Natural killer cell (primary cell): ENCODE measurements around the gene ATP5ME. TPM values are rescaled to one million over a fixed set of nuclear protein-coding genes. Genes with fewer than 3 reads are reported as not detected.

Experiments used
- ATAC-seq, 3 donors: fragments of 150-1000 bp in 2 of 3; fragments of 200-7000 bp in 1 of 3; cut with Tn5 transposase; 1 replicate in 1 of 3; 2 replicates in 2 of 3; pipeline ENCODE4 v1.10.0; 2021; ENCODE audit warnings: mild to moderate bottlenecking in 2 of 3, moderate library complexity in 2 of 3
- DNase-seq, 2 donors: peaks; one replicate each; pipeline versions ENCODE4 v3.0.0 to v3.0.0-alpha.2; 2013 to 2021; ENCODE audit warnings: mixed read lengths in 1 of 2
- H3K27ac ChIP-seq: one replicate; pipeline ENCODE4 v1.5.1; 2013; ENCODE audit warnings: mild to moderate bottlenecking, low read length
- H3K27me3 ChIP-seq: one replicate; pipeline ENCODE4 v1.6.1; 2013; ENCODE audit warnings: low read length; ENCODE audit not compliant: control insufficient read depth, insufficient read depth
- H3K36me3 ChIP-seq: one replicate; pipeline ENCODE4 v1.6.1; 2013; ENCODE audit warnings: low read length; ENCODE audit not compliant: control insufficient read depth, insufficient read depth
- H3K4me1 ChIP-seq: one replicate; pipeline ENCODE4 v1.6.1; 2013; ENCODE audit warnings: low read length; ENCODE audit not compliant: control insufficient read depth, insufficient read depth
- H3K4me3 ChIP-seq: one replicate; pipeline ENCODE4 v1.5.1; 2013; ENCODE audit warnings: low read length
- H3K9me3 ChIP-seq: one replicate; pipeline ENCODE4 v1.6.1; 2013; ENCODE audit warnings: low read length; ENCODE audit not compliant: control insufficient read depth, insufficient read depth
- H3K27ac Mint-ChIP-seq, 2 donors: one replicate each; pipeline ENCODE4 v1.8.0; 2022; ENCODE audit warnings: mild to moderate bottlenecking in 2 of 2, mixed read lengths in 2 of 2, moderate library complexity in 1 of 2
- H3K27me3 Mint-ChIP-seq, 2 donors: one replicate each; pipeline ENCODE4 v1.8.0; 2022; ENCODE audit warnings: low read depth in 2 of 2, mixed read lengths in 2 of 2
- H3K36me3 Mint-ChIP-seq: one replicate; pipeline ENCODE4 v1.8.0; 2022; ENCODE audit warnings: mixed read lengths
- H3K4me1 Mint-ChIP-seq, 2 donors: one replicate each; pipeline ENCODE4 v1.8.0; 2022; ENCODE audit warnings: mixed read lengths in 2 of 2
- H3K4me3 Mint-ChIP-seq: one replicate; pipeline ENCODE4 v1.8.0; 2022; ENCODE audit warnings: mild to moderate bottlenecking, moderate library complexity, mixed read lengths
- H3K9me3 Mint-ChIP-seq, 2 donors: one replicate each; pipeline ENCODE4 v1.8.0; 2022; ENCODE audit warnings: mixed read lengths in 2 of 2
- WGBS: methylation state at CpG from one replicate; pipeline ENCODE4 v1.1.7; 2013; ENCODE audit warnings: missing lambda C conversion rate; ENCODE audit not compliant: insufficient coverage; 5-methylcytosine and 5-hydroxymethylcytosine counted together
- intact Hi-C: fragments of 100-400 bp; cut with micrococcal nuclease; formaldehyde crosslinking; loops from one replicate; pipeline ENCODE4 v1.14.2; 2022
- total RNA-seq, 4 donors: library from RNA; stranded (reverse); fragments of 120-200 nt in 1 of 4; gene quantifications; one replicate each; pipeline versions ENCODE4 v1.2.3 to v1.2.4, GENCODE V29; 2013 to 2022
- TF ChIP-seq, protein P1 (sequence below): fragments of 200-600 bp; IDR thresholded peaks from one replicate; pipeline ENCODE4 v1.8.0; 2022; ENCODE audit warnings: antibody characterized with exemption

ATP5ME gene
- total RNA-seq, 3 donors from 2014 or later (not counting 1 experiment from before 2014, with no cell fraction given), result 114 to 140 (median 136) TPM

DNA sequence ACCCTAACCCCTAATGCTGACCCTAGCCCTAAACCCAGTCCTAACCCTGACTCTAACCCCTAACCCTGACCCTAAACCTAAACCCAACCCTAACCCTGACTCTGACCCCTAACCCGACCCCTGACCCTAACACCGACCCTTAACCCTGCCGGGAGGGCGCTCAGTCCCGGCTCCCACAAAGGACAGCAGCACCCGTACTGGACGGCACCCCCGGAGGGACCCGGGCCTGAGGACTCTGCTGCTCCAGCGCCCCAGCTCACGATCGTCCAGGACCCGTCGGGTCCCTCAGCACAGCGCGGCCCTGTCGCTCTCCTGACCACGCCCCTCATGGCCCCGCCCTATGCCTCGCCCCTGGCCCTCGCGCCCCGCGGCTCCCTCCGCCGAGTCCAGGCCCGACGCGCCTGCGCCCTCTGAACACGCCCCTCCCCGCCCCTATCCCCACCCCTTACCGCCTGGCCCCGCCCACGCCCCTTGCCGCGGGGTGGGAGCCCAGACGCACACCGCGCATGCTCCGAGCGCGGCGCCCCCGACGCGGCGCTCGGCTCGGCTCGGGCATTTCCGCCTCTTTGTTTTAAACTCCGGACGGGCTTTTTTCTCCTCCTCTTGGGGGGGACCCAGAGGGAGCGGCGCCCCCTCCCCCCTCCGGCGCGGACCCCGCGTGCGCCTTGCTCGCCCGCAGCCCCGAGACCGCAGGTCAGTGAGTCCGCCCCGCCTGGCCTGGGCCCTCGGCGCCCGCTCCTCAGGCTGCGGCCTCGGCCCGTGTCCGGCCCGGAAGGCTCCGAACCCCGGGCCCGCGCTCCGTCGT is 31.4 kb upstream of the ATP5ME start, which contains the start of gene PCGF3:
TSS of gene PCGF3 (plus strand) at position 555 of the 805 bp plus-strand sequence. CDS start 27,849 bp downstream, outside the sequence.
- Histone ChIP-seq H3K9me3 (no peaks in the 10 kb centered on the region), H3K4me3 (peak within 1 kb of the TSS; percentile 56), H3K27ac (peak within 1 kb of the TSS; percentile 70), H3K36me3 (no peaks in the 10 kb centered on the region), H3K4me1 (peaks cover 32% of the 10 kb centered on the region), H3K27me3 (no peaks in the 10 kb centered on the region)
- DNase-seq (peak; percentile 91 to 96), ATAC-seq (peak; percentile 95 to 99 (median 97))
- no peaks in the 10 kb centered on the region for H3K27me3 Mint-ChIP-seq
- H3K27ac Mint-ChIP-seq, result peak within 1 kb of the TSS; percentile 68 to 91
- 3% methylated on average over 82 of the region's 82 CpGs for WGBS
- no peaks in the 10 kb centered on the region for H3K9me3 Mint-ChIP-seq
- TF ChIP-seq, protein P1, sequence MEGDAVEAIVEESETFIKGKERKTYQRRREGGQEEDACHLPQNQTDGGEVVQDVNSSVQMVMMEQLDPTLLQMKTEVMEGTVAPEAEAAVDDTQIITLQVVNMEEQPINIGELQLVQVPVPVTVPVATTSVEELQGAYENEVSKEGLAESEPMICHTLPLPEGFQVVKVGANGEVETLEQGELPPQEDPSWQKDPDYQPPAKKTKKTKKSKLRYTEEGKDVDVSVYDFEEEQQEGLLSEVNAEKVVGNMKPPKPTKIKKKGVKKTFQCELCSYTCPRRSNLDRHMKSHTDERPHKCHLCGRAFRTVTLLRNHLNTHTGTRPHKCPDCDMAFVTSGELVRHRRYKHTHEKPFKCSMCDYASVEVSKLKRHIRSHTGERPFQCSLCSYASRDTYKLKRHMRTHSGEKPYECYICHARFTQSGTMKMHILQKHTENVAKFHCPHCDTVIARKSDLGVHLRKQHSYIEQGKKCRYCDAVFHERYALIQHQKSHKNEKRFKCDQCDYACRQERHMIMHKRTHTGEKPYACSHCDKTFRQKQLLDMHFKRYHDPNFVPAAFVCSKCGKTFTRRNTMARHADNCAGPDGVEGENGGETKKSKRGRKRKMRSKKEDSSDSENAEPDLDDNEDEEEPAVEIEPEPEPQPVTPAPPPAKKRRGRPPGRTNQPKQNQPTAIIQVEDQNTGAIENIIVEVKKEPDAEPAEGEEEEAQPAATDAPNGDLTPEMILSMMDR, result no peak
- H3K4me1 Mint-ChIP-seq, result peaks cover 13 to 37% of the 10 kb centered on the region in 2 donors
- H3K36me3 Mint-ChIP-seq, result no peaks in the 10 kb centered on the region
- intact Hi-C loops, result loop anchor here (2.0 to 5.0 kb wide), 2 partner anchors 25 to 77 kb away; no protein-coding TSS in a partner anchor
- H3K4me3 Mint-ChIP-seq, result peak within 1 kb of the TSS; percentile 87

DNA sequence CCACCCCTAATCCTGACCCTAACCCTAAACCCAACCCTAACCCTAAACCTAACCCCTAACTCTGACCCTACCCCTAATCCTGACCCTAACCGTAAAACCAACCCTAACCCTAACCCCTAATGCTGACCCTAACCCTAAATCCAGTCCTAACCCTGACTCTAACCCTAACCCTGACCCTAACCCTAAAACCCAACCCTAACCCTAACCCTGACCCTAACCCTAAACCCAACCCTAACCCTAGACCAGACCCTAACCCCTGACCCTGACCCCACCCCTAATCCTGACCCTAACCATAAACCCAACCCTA is 30.8 kb upstream of the ATP5ME start:
- ATAC-seq, result no peak
- intact Hi-C loops, result loop anchor here (2.0 to 5.0 kb wide), 2 partner anchors 24 to 77 kb away; no protein-coding TSS in a partner anchor
- H3K36me3 Mint-ChIP-seq, result no peaks in the 10 kb centered on the region
- WGBS, result 96% methylated on average over 1 of the region's 1 CpG
- Histone ChIP-seq H3K36me3 (no peaks in the 10 kb centered on the region), H3K4me1 (peaks cover 34% of the 10 kb centered on the region), H3K9me3 (no peaks in the 10 kb centered on the region), H3K27ac (peak overlapping the region; percentile 61), H3K4me3 (peak overlapping the region; percentile 49), H3K27me3 (no peaks in the 10 kb centered on the region)
- H3K4me3 Mint-ChIP-seq, result peak overlapping the region; percentile 87
- TF ChIP-seq, protein P1, result no peak
- peak overlapping the region; percentile 68 to 91 for H3K27ac Mint-ChIP-seq
- peaks cover 7 to 32% of the 10 kb centered on the region in 2 donors for H3K4me1 Mint-ChIP-seq
- H3K27me3 Mint-ChIP-seq, result no peaks in the 10 kb centered on the region
- DNase-seq, result no peak
- no peaks in the 10 kb centered on the region for H3K9me3 Mint-ChIP-seq

DNA sequence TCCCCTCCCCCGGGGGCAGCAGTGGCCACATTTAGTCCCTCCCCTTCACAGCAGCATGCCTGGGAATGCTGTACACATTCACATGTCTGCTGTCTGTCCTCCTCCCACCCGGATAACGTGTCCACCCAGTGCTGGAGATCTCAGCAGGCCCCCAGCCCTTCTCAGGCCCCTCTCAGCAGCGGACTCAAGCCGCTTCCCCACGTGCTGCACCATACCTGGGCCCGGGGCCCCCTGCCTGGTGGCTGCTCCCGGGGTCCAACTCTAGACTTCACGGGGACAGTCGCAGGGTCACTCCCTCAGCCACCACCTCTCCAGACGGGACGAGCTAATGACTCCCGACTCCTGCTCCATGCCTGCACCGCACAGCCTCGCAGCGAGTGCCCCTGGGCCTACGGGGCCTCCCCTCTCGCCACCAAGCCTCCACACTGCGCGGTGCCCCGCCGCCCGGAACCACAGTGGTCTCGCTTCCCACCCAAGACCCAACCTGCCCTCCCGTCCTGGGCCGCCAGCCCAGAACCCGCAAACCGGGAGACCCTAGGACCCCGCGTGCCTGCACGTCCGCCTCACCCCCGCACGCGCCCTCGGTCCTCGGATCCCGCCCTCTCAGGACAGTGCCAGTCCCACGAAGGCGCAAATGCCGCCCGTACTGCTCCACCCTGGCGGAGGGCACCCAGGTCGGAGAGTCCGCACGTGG is 30.3 kb upstream of the ATP5ME start:
- no peak overlapping the region for H3K27ac ChIP-seq
- Mint-ChIP-seq H3K27ac (peak overlapping the region in 1 of 2 donors; percentile 91), H3K36me3 (no peaks in the 10 kb centered on the region)

More for the DNA sequence above, 30.3 kb upstream of the ATP5ME start:
- Histone ChIP-seq H3K4me1 (peaks cover 39% of the 10 kb centered on the region), H3K27me3 (no peaks in the 10 kb centered on the region), H3K9me3 (no peaks in the 10 kb centered on the region), H3K4me3 (no peak overlapping the region), H3K36me3 (no peaks in the 10 kb centered on the region)
- no peaks in the 10 kb centered on the region for H3K27me3 Mint-ChIP-seq
- WGBS, result 96% methylated on average over 46 of the region's 46 CpGs
- intact Hi-C loops, result loop anchor here (2.0 kb wide), 1 partner anchor 24 kb away; no protein-coding TSS in a partner anchor
- H3K9me3 Mint-ChIP-seq, result no peaks in the 10 kb centered on the region
- H3K4me3 Mint-ChIP-seq, result peak overlapping the region; percentile 87
- H3K4me1 Mint-ChIP-seq, result peaks cover 9 to 30% of the 10 kb centered on the region in 2 donors
- ATAC-seq (no peak), DNase-seq (no peak)
- TF ChIP-seq, protein P1, result no peak
